GM12865 (cell line): ENCODE measurements around the gene UBTD1.

Experiments used
- DNase-seq: peaks from one replicate; pipeline ENCODE4 v3.0.0; 2010; ENCODE audit warnings: low read depth
- H3K4me3 ChIP-seq: 2 replicates; pipeline ENCODE4 v1.5.1; 2011; ENCODE audit warnings: mild to moderate bottlenecking, low read depth, low read length, control low read depth
- CTCF ChIP-seq: IDR thresholded peaks from 2 replicates; pipeline ENCODE4 v1.5.1; 2011; ENCODE audit warnings: low read length, control low read depth, low read depth, inconsistent platforms; ENCODE audit not compliant: insufficient read depth; ENCODE audit errors: missing control alignments

UBTD1 gene

DNA sequence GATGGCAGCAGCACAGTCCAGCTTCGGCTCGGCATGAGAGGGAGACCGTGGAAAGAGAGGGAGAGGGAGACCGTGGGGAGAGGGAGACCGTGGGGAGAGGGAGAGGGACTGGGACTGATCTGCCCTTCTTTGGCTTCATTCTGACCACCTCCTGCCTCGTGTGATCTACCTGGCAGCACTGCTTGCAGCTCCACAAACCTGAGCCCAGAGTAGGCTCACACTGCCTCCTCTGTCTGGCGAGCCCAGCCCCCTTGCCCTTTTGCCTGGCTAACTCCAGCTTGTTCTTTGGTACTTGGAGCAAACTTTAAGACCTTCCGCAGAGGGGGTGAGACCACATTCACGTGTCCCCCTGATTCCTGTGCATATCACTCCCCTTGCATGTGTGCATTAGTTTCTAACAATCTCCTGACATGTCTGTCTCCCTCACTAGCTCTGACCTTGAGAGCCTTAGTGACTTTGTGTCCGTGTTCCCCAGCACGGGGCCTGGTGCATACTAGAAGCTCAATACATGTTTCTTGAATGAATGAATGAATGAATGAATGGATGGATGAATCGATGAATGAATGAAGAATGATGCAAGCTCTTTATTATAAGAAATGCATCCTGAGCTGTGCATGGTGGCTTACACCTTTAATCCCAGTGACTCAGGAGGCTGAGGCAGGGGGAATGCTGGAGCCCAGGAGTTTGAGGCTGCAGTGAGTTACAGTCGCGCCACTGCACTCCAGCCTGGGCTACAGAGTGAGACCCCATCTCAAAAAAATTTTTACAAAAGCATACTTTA, 31.2 kb downstream of the UBTD1 start:
- H3K4me3 ChIP-seq, result no peak overlapping the region
- no peak for DNase-seq
- TF ChIP-seq CTCF, result no peak

DNA sequence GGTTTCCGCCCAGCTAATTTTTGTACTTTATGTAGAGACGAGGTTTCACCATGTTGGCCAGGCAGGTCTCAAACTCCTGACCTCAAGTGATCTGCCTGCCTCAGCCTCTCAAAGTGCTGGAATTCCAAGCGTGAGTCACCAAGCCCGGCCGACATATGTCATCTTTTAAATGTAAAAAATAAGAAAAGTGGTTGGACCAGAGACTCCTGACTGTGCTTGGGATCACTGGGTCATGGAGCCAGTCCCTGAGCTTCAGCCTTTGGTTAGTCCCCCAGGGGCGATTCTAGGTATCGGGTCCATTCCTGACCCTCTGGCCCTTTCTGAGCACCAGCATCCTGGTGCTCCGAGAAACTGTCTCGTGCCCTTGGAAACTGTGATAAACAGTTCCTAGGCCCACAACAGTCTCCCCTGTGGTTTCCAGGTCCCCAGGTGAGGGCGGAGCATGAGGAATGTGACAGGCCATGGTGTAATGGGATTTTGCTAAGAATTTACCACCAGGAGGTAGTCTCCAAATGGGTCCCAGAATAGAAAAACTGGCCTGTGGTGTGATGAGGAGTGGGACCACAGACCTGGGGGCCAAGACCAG, 32.8 kb downstream of the UBTD1 start:
- no peak overlapping the region for H3K4me3 ChIP-seq
- no peak for TF ChIP-seq CTCF
- no peak for DNase-seq

DNA sequence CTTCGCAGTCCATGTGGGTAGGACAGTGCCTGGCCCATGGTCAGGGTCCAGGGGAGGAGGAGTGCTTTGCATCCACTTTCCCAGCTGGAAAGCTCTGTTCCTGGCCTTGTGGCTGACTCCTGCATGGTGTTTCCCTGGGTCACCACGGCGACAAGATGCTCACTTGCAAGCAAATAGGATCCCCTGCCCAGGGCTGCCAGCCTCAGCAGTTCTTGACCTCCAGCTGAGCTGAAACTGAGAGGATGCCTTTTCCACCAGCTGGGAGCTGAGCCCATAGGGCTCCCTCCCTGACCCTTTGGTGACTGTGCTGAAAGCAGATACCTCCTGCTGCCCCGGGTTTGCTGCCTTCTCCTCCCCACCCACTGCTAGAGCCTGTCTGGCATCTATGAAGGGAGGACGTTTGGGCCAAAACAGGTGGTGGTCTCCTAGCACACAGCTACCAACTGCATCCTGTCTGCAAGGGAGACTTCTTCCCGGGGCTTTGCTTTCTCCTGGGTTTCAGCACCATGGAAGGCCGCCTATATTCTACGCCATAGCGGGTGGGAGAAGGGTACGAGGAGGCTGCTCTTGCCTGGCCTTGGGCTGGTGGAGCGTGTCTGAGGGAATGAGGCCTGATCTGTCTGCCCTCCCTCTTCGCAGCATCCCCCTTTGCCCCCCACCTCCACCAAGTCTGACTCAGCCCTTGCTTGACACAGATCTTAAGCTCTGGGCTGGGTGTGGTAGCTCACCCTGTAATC, 34.4 kb downstream of the UBTD1 start:
- H3K4me3 ChIP-seq, result no peak overlapping the region
- no peak for DNase-seq
- no peak for TF ChIP-seq CTCF

DNA sequence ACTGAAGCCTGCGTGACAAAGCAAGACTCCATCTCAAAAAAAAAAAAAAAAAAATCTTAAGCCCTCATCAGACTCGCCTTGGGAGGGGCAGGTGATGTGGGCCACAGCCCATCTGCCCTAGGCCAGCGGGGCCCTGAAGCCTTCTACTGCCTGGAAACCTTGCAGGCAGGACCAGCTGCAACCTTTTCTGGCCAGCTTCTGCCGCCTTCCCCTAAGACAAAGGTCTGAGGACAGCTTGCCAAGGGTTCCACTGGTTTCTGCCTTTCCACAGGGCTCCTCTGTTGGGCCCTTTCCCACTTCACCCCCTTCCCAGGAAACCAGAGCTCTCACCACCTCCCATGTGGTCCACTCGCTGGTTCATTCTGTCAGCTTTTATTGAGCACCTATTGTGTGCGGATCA, 35.2 kb downstream of the UBTD1 start:
- no peak for TF ChIP-seq CTCF
- no peak overlapping the region for H3K4me3 ChIP-seq
- DNase-seq, result no peak

- no peak overlapping the region for H3K4me3 ChIP-seq
- DNase-seq, result peak; percentile 64
- TF ChIP-seq CTCF, result peak; percentile 78
Observed at GRCh38 chr10:97534746-97535367, 36.1 kb downstream of the UBTD1 start.

DNA sequence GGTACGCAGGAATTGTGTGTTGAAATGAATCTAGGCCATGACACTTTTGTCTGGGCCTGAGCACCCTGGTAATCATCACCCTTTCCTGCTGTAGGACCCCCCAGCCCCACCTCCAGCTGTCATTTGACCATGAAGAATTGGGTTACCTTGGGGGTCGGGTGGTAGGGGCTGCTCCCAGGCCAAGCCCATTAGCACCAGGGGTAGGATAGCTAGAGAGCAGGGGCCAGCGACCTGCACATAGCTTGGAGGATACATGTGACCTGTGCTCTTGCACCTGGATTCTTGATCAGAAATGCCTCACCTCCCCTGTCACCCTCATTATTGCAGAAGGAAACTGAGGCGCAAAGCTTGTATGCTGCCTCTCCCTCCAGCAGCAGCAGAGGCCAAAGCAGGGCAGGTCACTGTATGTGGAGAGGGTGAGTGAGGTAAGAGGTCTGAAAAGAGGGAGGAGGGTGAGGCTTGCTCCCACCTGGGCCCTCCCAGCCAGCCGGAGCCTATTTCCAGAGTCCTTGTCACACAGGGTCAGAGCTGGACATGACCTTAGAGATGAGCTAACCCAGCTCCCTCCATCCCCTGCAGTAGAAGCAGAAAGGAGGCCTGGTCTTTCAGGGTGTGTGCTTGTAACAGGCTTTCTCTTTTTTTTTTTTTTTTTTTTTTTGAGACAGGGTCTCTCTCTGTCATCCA, 38.6 kb downstream of the UBTD1 start:
- H3K4me3 ChIP-seq, result no peak overlapping the region
- no peak for DNase-seq
- no peak for TF ChIP-seq CTCF
